GM18498 (cell line): ENCODE data around the gene NHS.
"Not testable (repeated sequence)": the region's sequence is repeated elsewhere in the genome, so short reads cannot be mapped to it uniquely, and the experiment has no call there.

Experiments
- ATAC-seq: cut with Tn5 transposase; IDR thresholded peaks from one replicate; pipeline ENCODE4 v1.9.1; 2021; ENCODE audit warnings: mild to moderate bottlenecking, moderate library complexity; ENCODE audit not compliant: unreplicated experiment

The NHS gene

GRCh38 chrX:17494216-17494615, 119.2 kb downstream of the NHS start:
- no peak for ATAC-seq

DNA sequence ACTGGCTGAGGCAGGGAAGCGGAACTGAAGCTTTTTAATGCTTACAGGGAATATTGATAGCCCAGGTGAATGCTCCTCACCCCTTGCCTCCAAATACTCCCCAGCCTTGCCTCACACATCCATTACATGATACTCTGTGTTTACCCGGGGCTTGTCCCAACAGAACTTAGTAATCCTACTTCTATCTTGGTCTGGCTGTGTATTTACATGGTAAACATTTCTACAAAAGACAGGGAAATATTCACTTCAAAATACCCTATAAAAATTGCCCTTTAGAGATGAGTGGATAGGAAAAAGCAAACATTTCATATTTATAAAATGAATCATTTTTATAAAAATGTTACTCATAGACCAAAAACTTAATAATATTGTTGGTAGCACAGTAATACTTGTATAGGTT, 120.1 kb downstream of the NHS start:
- no peak for ATAC-seq

DNA sequence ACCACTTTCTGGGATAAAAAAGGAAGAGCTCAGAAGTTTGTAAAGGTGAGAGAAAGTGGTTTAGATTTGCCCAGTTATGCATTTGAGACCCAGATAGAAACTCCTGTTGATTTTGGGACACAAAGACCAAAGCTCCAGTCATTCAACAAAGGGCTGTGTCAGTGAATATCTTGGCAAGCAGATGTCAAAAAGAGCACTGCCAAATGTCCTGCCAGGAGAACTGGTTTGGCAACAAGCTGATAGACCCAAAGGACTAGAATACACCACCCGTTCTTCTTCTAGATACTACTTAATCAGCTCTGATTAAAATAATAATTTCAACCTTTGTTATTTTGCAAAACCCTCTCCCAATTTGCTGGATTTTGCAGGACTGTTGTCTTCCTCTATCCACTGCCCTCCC, 121.4 kb downstream of the NHS start:
- no peak for ATAC-seq

DNA sequence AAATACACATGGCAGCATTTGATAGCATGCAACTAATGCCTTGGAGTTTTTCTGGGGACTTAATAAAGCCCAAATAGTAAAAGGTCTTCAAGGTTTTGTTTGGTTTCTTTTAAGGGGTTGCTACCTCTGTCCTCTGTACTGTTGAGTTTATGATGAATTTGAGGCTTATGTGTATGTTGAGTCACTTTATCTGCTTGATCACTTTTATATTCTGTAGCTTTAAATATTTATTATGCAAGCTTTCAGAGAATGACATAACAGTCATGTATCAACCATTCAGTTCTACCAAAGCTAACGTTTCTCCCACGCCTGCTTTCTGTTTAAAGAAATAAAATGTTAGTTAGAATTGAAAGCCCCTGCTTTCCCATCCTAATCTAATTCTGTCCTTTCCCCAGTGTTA, 122.2 kb downstream of the NHS start:
- ATAC-seq, result no peak

DNA sequence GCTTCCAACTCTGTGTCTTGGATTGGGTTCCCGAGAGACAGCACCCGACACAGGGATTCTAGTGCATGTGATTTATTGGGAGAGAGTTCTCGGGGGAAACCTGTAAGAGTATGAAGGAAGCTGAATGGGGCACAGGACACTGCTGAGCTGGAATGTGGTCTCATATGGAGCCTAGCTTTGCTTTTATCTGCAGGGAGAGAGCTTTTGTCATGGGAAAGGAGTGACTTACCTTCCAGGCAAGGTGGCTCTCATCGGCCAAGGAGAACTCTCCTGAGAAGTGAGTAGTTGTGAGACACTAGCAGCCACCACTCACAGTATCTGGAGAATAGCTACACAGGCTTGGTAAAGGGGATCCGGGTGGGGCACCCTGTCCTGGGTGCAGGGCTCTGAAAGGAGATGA, 124.5 kb downstream of the NHS start:
- ATAC-seq, result no peak

DNA sequence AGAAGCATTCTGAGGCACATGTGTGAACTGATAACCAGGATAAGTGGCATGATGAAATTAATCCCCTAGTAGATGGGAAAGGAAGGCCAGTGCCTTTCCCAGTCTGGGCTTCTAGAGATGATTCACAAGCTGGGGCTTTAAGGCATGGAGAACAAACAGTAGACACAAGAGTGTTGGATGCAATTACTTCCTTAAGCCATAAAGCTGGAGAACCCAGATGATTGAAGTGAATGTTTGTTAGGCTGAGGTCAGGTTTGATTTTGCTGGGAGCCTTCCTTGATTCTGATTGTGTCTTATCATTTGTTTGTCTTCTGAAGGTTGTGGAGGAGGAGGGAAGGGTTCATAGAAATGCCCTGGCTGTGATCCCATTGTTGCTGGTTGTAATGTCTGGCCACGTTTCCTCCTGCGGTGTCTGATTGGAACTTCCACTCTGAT, 125.2 kb downstream of the NHS start:
- no peak for ATAC-seq

DNA sequence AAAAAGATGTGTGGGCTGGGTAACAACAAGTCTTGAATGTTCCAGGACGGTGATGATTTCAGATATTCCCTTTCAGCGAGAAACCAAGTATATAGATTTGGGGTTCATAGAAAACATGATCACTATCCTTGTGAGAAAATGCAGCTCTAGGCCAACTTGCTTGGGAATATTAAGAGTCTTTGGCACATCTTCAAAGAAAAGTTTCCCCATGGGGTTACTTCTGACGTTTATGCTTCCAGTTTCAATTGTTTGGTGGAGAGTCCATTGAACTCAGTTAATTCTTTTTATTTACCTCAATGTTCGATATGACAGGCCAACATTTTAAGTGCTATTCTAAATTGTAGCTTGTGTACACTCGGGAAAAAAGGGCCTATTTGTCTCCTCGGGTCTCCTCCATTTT, 126.7 kb downstream of the NHS start:
- no peak for ATAC-seq

- not testable (repeated sequence) for ATAC-seq
Measured at GRCh38 chrX:17506352-17506751, 131.4 kb downstream of the NHS start.

DNA sequence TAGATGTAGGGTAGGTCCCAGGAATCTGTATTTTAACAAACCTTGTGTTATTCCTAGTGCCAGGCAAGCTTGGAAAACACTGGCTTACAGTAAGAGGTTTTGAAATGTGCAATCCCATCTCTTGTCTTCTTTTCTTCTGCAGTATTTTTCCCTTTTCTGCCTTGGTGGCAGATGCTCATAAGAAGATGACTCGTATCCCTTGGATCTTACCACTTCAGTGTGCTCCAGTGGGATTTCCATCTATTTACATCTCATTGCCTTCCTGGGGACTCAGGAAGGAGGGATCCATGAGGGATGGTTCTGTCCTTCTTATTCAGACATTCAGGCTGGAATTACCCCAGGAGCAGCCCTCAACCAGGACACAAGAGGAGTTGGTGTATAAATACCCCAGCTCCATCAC, 136.6 kb downstream of the NHS start:
- ATAC-seq, result no peak

- ATAC-seq, result no peak
Measured at GRCh38 chrX:17519358-17519757, 144.4 kb downstream of the NHS start.

- no peak for ATAC-seq
Measured at GRCh38 chrX:17520016-17520615, 145.1 kb downstream of the NHS start.

GRCh38 chrX:17521871-17522693, 147.1 kb downstream of the NHS start:
- ATAC-seq, result no peak

- ATAC-seq, result no peak
Measured at GRCh38 chrX:17525266-17525665, 150.3 kb downstream of the NHS start.

GRCh38 chrX:17525762-17526555, 151.0 kb downstream of the NHS start:
- ATAC-seq, result no peak

GRCh38 chrX:17527135-17527701, 152.2 kb downstream of the NHS start:
- ATAC-seq, result no peak

- no peak for ATAC-seq
Measured at GRCh38 chrX:17527922-17528321, 152.9 kb downstream of the NHS start.

DNA sequence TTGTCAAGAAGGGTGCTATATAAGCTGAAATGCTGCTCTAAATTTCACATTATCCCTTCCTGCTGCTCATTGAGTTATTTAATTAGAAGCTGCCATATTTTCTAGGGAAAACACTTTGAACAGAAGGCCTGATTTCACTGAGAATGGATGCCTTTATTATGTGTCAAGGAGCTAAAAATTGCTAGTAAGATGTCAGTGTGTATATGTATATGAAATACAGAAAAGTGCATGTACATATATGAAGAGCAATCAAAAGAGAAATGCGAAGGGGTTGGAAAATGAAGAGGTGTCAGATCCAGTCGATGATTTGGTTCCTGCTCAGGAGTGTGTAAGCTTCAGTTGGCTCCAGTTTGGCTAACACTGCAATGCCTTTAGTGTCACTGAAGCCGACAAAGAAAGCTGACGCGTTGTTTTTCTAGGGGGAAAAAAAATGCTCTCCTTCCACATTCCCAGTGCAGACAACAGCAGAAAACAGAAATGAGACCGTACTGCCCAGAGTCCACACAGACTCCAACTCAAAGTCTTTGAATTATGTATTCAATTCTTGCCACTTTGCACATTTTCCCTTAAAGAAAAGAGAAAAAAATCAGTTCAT, 154.2 kb downstream of the NHS start:
- no peak for ATAC-seq

DNA sequence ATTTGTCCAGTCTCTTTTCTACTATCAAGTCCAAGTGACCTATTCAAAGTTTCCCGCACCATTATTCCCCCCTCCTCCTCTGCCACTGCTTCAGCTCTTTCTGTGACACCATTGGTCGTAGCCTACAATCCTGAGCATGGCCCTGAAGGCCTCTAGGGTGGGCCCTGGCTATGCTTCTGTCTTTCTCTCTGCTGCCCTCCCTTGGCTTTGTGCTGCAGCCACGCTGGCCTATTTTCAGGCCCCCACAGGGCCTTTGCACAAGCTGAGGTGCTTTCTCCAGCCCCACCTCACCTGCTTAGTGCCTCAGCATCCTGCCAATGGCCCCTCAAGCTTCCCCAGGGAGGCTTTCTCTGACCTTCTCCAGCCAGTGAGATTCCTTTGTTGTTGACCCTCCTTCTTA, 156.5 kb downstream of the NHS start:
- ATAC-seq, result no peak

DNA sequence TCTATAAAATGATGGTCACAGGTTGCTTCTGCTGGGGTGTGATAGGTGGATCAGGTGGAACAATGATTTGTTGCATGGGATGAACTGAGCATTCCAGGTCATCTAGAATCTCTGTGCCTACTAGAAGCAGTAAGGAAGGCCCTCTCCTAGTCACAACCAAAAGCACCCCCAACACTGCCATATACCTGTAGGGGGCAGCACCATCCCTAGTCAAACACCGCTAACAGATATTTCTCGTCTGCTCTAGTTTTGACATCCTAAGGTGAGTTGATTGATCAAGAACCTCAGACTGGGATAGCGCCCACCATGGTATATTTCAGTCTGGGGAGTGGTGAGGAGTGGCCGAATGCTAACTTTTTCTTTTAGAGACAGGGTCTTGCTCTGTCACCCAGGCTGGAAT, 160.2 kb downstream of the NHS start:
- ATAC-seq, result peak; percentile 55

DNA sequence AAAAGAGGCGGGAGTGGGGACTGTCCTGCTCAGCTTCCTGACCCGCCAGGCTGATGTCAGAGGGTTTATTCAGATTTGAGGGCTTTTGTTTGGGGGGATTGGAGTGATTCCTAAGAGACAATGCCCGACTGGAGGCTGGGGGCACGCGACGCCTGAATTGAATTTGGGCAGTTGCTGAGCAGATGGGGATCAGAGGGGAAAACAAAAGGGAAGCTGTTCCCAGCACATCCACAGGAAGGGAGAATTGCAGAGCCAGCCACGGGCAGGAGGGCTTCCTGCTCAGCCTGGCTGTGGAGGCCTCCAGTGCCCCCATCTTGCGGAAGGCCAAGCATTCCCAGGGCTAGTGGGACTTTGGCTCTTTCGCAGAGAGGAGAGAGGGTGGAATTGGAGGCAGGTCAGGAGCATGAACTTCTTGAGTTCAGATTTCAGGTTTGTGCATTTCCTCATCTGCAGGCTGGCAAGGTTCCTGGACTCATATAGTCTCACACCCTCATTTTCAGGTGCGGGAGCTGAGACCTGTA, 162.8 kb downstream of the NHS start:
- ATAC-seq, result no peak

GRCh38 chrX:17542123-17542522, 167.1 kb downstream of the NHS start:
- no peak for ATAC-seq
